GM10266 (cell line): Measurements from ENCODE around the gene DNAH17.

Source experiments
- DNase-seq: peaks from one replicate; pipeline ENCODE4 v3.0.0; 2012; ENCODE audit errors: extremely low spot score
- CTCF ChIP-seq: IDR thresholded peaks from 2 replicates; pipeline ENCODE4 v1.5.1; 2012; ENCODE audit warnings: mild to moderate bottlenecking, low read depth; ENCODE audit not compliant: control insufficient read depth, insufficient read depth; ENCODE audit errors: missing control alignments

DNAH17 gene

GRCh38 chr17:78442648-78443218 lies 134.5 kb downstream of the DNAH17 start:
- TF ChIP-seq CTCF, result no peak
- DNase-seq, result no peak

- no peak for DNase-seq
- TF ChIP-seq CTCF, result no peak
Measured at GRCh38 chr17:78441271-78441971, 135.8 kb downstream of the DNAH17 start.

GRCh38 chr17:78438694-78439325 lies 138.4 kb downstream of the DNAH17 start:
- TF ChIP-seq CTCF, result no peak
- DNase-seq, result no peak

GRCh38 chr17:78438271-78438691 lies 138.9 kb downstream of the DNAH17 start:
- no peak for DNase-seq
- TF ChIP-seq CTCF, result no peak

GRCh38 chr17:78437508-78438169 lies 139.6 kb downstream of the DNAH17 start:
- no peak for DNase-seq
- no peak for TF ChIP-seq CTCF

- TF ChIP-seq CTCF, result no peak
- no peak for DNase-seq
Measured at GRCh38 chr17:78435330-78436005, 141.7 kb downstream of the DNAH17 start.
